K562 treated with DMSO at 1 percent for 12 hours (cell line): ENCODE measurements around the gene LRRC10B. TPM values are rescaled to one million over a fixed set of nuclear protein-coding genes. Genes with fewer than 3 reads are reported as not detected.

ENCODE experiments used
- total RNA-seq: library from RNA; unstranded; fragments of 300-600 nt; gene quantifications from 2 replicates; pipeline ENCODE4 v1.2.3, GENCODE V29; 2022; ENCODE audit not compliant: insufficient read depth

Gene LRRC10B
- total RNA-seq, result not detected in 2 replicates

GRCh38 chr11:61507962-61508861 lies at the start of gene LRRC10B:
TSS of gene LRRC10B (plus strand) at chr11:61508749. CDS start at chr11:61508999, 250 bp downstream.

Other genes starting within 250 kb of the LRRC10B start
- 1.9 and 2.8 TPM in 2 replicates for gene VWCE, start 213.4 kb upstream of the LRRC10B start, total RNA-seq
- 116 and 164 TPM in 2 replicates for gene DDB1, start 175.6 kb upstream of the LRRC10B start, total RNA-seq
- 18.6 and 23.8 TPM in 2 replicates for gene TKFC, start 175.5 kb upstream of the LRRC10B start, total RNA-seq
- 69.1 and 92.4 TPM in 2 replicates for gene CYB561A3, start 146.9 kb upstream of the LRRC10B start, total RNA-seq
- 25.5 and 31.9 TPM in 2 replicates for gene TMEM138, start 146.4 kb upstream of the LRRC10B start, total RNA-seq
- gene TMEM216, start 116.2 kb upstream of the LRRC10B start, total RNA-seq, result 6.9 and 8.2 TPM in 2 replicates
- gene CPSF7, start 78.8 kb upstream of the LRRC10B start, total RNA-seq, result 26.9 and 72.1 TPM in 2 replicates
- 48.0 and 53.6 TPM in 2 replicates for gene SDHAF2, start 78.6 kb upstream of the LRRC10B start, total RNA-seq
- 0.16 TPM in 1 of 2 replicates, not detected in the other for gene SYT7, start 72.3 kb downstream of the LRRC10B start, total RNA-seq
- gene DAGLA, start 171.6 kb downstream of the LRRC10B start, total RNA-seq, result 0.20 TPM in 1 of 2 replicates, not detected in the other
- gene MYRF, start 243.9 kb downstream of the LRRC10B start, total RNA-seq, result 7.7 and 25.4 TPM in 2 replicates